UCSD-AML1 (cell line): Measurements from ENCODE around the gene SAMD8.
"Not testable (repeated sequence)": the region's sequence is repeated elsewhere in the genome, so short reads cannot be mapped to it uniquely, and the experiment has no call there.

Experiments used
- DNase-seq: peaks from one replicate; lab custom pipeline; 2025; ENCODE audit not compliant: unreplicated experiment; lab: John Stamatoyannopoulos, UW

The SAMD8 gene

GRCh38 chr10:75137533-75138438, 26.3 kb downstream of the SAMD8 start:
- DNase-seq = no peak

DNA sequence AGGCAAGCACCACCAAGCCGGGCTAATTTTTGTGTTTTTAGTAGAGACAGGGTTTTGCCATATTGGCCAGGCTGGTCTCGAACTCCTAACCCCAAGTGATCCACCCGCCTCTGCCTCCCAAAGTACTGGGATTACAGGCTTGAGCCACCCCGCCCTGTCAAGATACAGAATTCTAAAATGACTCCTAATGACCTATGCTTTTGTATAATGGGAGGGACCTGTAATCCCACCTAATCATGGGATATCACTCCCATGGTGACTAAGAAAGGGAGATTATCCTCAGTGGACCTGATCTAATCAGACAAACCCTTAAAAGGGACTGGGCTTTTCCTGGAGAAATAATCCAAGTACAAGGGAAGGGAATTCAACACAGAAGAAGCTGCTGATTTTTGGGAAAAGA, 28.8 kb downstream of the SAMD8 start:
- DNase-seq = no peak

- no peak for DNase-seq
Observed at GRCh38 chr10:75143353-75143752, 31.9 kb downstream of the SAMD8 start.

- DNase-seq = no peak
Observed at GRCh38 chr10:75145590-75145989, 34.1 kb downstream of the SAMD8 start.

DNA sequence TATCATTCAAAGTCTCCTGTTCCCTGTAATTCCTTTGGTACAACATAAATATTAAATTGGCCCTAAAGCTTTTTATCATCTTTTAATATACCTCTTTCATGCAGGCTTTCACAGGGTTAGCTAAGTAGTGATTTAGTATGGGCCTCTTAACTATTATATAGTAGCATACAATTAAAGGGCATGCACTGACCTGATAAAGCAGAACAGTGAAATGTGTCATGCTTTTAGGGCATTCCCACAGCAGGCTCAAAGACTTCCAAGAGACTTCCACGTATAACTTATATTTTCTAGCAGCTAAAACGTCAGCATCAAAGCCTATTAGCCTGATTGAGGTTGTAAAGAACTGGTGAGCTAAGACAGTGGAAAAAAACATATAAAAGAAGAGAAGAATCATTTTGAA, 35.3 kb downstream of the SAMD8 start:
- DNase-seq = no peak

GRCh38 chr10:75150656-75151055, 39.2 kb downstream of the SAMD8 start:
- no peak for DNase-seq

DNA sequence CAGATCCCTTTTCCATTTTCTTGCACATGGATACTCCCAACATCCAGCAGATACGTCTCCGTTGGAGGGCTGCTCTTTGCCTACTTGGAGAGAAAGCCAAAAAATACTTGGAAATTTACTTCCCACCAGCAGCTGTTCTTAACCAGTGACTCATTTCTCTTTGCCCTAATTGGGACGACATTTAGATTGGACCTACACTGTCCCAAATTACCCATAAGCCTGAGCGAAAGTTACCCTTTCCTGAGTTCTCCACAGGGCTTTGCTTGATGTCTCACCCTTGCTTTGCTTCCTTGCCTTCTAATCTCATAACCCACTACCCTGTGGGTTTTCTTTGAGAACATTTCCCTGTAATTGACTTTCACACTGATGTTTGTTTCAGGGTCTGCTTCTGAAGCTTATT, 48.1 kb downstream of the SAMD8 start:
- DNase-seq = no peak

GRCh38 chr10:75165684-75166622, 54.5 kb downstream of the SAMD8 start:
- no peak for DNase-seq

DNA sequence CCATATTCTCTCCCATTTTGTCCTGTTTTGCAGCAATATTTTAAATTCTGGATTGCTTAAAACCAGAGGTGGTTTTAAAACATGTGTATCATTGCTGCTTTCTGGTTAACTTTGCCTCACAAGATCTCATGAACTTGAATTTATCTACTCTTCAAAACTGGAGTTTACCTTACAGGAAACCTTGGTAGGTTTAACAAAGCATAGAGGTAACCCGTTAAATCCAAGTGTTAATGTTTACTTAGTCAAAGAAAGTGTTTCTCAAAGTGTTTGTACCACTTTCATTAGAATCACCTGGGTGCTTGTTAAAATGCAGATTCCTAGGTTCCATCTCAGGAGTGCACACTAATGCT, 55.1 kb downstream of the SAMD8 start:
- no peak for DNase-seq

DNA sequence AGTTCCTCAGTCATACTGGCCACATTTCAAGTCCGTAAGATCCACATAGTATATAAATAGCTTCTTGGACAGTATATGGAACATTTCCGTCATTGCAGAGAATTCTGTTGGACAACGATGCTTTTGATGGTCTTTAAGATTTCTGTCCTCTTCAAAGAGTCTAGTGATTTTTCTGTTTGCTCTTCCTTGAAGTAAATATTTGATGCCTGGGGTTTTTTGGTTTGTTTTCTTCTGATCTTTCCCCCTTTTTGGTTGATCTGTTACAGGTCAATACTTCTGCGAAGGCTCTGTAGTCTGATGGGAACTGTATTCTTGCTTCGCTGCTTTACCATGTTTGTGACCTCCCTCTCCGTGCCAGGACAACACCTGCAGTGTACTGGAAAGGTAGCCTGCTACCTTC, 56.8 kb downstream of the SAMD8 start:
- no peak for DNase-seq

- DNase-seq = no peak
Observed at GRCh38 chr10:75170215-75170614, 58.8 kb downstream of the SAMD8 start.

DNA sequence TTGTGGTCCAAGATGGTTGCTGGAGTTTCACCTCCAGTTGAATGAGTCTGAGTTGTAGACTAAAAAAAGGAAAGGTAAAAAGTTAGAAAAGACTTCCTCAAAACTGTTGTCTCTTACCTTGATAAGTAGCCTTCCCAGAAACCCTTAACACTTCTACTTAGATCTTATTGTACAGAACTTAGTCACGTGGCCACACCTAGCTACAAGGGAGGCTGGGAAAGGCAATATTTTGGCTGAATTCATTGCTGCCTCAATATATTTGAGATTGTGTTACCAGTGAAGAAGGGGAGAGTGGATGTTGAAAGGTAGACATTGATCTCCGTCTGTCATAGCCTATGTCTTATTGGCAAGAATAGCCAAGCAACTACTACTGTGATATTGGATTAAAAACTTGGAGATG, 63.6 kb downstream of the SAMD8 start:
- no peak for DNase-seq

- DNase-seq = no peak
Observed at GRCh38 chr10:75176046-75176445, 64.6 kb downstream of the SAMD8 start.

DNA sequence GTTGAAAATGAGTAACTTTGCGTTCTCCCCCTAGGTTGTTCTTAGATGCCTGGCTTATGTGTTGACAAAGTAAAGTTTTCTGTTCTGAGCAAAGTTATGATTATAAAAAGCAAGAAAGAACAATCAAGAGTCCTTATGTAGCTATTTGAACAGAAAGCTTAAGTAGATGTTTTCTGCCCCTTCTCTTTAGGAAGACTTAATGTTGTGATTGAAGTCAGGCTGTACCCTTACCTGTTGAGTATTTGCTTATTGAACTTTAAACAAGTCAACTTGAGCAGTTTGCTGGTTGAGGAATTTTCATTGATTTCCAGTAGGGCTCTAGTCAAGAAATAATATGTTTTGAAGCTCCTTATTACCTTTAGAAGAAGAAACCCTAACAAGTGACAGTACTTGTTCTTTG, 65.3 kb downstream of the SAMD8 start:
- DNase-seq = no peak

GRCh38 chr10:75179657-75180177, 68.3 kb downstream of the SAMD8 start:
- no peak for DNase-seq

- DNase-seq = no peak
Observed at GRCh38 chr10:75180592-75180991, 69.1 kb downstream of the SAMD8 start.

- DNase-seq = no peak
Observed at GRCh38 chr10:75181073-75181472, 69.6 kb downstream of the SAMD8 start.

DNA sequence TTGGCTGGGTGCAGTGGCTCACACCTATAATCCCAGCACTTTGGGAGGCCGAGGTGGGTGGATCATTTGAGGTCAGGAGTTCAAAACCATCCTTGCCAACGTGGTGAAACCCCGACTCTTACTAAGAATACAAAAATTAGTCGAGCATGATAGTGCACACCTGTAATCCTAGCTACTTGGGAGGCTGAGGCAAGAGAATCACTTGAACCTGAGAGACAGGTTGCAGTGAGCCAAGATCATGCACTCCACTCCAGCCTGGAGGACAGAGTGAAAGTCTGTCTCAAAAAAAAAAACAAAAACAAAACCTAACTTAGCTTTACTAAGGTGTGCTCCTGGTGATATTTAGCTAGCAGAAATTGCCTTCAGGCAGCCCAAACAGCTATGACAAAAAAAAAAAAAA, 74.9 kb downstream of the SAMD8 start:
- no peak for DNase-seq

- DNase-seq = peak; percentile 27
Observed at GRCh38 chr10:75187961-75188426, 76.5 kb downstream of the SAMD8 start.

DNA sequence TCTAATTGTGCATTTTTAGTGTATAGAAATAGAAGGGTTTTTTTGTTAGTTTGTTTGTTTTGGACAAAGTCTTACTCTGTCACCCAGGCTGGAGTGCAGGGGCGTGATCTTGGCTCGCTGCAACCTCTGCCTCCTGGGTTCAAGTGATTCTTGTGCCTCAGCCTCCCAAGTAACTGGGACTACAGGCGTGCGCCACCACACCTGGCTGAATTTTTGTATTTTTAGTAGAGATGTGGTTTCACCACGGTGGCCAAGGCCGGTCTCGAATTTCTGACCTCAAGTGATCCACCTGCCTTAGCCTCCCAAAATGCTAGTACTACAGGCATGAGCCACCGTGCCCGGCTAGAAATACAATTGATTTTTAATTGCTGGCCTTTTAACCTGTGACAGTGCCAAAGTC, 77.1 kb downstream of the SAMD8 start:
- DNase-seq = not testable (repeated sequence)

GRCh38 chr10:75189266-75190096, 78.0 kb downstream of the SAMD8 start:
- no peak for DNase-seq
